Testis (tissue), 3 donors: Measurements from ENCODE around the gene MATN1. TPM values are rescaled to one million over a fixed set of nuclear protein-coding genes. Genes with fewer than 3 reads are reported as not detected.

Experiments
- DNase-seq: peaks from one replicate; pipeline ENCODE4 v3.0.0-alpha.2; 2019
- H3K27ac ChIP-seq, 2 donors: fragments of 200-600 bp; sonication (generic); one replicate each; pipeline ENCODE4 v1.5.1; 2019
- H3K27me3 ChIP-seq: fragments of 200-600 bp; sonication (generic); one replicate; pipeline ENCODE4 v1.5.1; 2019
- H3K36me3 ChIP-seq: fragments of 200-600 bp; sonication (generic); one replicate; pipeline ENCODE4 v1.5.1; 2017; ENCODE audit warnings: low read depth; ENCODE audit errors: missing control alignments
- H3K4me1 ChIP-seq: fragments of 200-600 bp; sonication (generic); one replicate; pipeline ENCODE4 v1.5.1; 2019
- H3K4me3 ChIP-seq, 2 donors: fragments of 200-600 bp; sonication (generic); one replicate each; pipeline ENCODE4 v1.5.1; 2017 to 2019
- H3K9me3 ChIP-seq: fragments of 200-600 bp; sonication (generic); one replicate; pipeline ENCODE4 v1.5.1; 2017
- CTCF ChIP-seq, 3 experiments: fragments of 450-650 bp in 2 of 3; fragments of 200-600 bp in 1 of 3; sonication (generic) in 1 of 3; IDR thresholded peaks; one replicate each; pipeline ENCODE4 v1.5.1; 2016 to 2019; ENCODE audit warnings: antibody characterized with exemption in 3 of 3, mild to moderate bottlenecking in 2 of 3, moderate library complexity in 1 of 3
- POLR2A ChIP-seq: fragments of 450-650 bp; IDR thresholded peaks from one replicate; pipeline ENCODE4 v1.6.1; 2017; ENCODE audit warnings: antibody characterized with exemption, mild to moderate bottlenecking, moderate library complexity
- WGBS, 2 donors: methylation state at CpG; one replicate each; pipeline ENCODE4 v1.1.5; 2018; 5-methylcytosine and 5-hydroxymethylcytosine counted together
- intact Hi-C: fragments of 100-400 bp; cut with DNase I; formaldehyde crosslinking; loops from one replicate; pipeline ENCODE4 v1.15.1; 2023; ENCODE audit warnings: low total_unique reads
- polyA plus RNA-seq: library from polyadenylated mRNA; stranded (reverse); fragments of 350-450 nt; fragmentation: Illumina TruSeq; extraction: RNeasy Lipid Tissue Mini Kit (QIAGEN cat#74804); gene quantifications from one replicate; pipeline ENCODE4 v1.2.3, GENCODE V29; 2014; ENCODE audit warnings: low read depth, low replicate concordance; ENCODE audit not compliant: insufficient read depth
- total RNA-seq, 2 donors: library from RNA; depleted of rRNA; stranded (reverse); fragments of >200 nt; gene quantifications; one replicate each; pipeline ENCODE4 v1.2.3, GENCODE V29; 2016

The MATN1 gene
- total and polyA plus RNA-seq, 3 donors from 2014 or later, result 0.32 to 0.62 (median 0.55) TPM

DNA sequence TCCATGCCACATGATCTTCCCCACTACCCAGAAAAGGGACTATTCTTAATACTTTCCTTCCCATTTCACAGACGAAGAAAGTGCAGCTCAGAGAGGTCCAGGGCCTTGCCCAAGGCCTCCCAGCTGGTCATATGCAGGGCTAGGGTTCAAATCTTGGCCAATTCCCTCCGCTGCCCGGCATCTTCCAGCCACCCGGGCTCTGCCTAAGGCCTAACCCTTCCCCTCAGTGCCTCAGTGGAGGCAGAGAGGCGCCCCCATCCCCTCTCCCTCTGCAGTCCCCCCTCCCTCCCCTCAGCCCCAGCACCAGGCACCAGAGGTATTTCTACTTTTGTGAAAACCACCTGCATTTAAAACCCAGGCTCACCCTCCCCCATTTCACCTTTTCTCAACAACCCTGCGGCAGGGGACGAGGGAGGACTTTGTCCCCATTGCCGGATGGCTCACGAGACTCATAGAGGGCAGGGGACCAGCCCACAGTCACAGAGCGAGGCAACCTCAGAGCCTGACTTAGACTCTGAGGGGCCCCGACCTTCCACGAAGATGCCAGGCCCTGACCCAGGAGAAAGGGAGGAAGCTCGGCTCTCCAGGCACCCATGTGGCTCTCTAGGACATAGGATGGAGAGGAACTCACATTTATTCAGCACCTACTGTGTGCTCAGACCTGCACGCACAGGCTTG is 21.9 kb upstream of the MATN1 start:
- H3K4me3 ChIP-seq, result no peak overlapping the region
- H3K36me3 ChIP-seq, result no peaks in the 10 kb centered on the region
- 87 to 93% methylated on average over 8 to 14 of the region's 14 CpGs for WGBS, 2 donors
- no peak overlapping the region for H3K27ac ChIP-seq
- intact Hi-C loops, result no loop called here
- DNase-seq, result no peak
- TF ChIP-seq POLR2A (no peak), CTCF (IDR thresholded peaks at IDR 0.05) (no peak)
- H3K4me1 ChIP-seq, result no peaks in the 10 kb centered on the region
- H3K27me3 ChIP-seq, result no peaks in the 10 kb centered on the region
- H3K9me3 ChIP-seq, result no peaks in the 10 kb centered on the region

GRCh38 chr1:30744060-30744756 is 20.8 kb upstream of the MATN1 start:
- Histone ChIP-seq H3K27ac (no peak overlapping the region), H3K9me3 (no peaks in the 10 kb centered on the region), H3K36me3 (no peaks in the 10 kb centered on the region), H3K27me3 (no peaks in the 10 kb centered on the region), H3K4me1 (no peaks in the 10 kb centered on the region), H3K4me3 (no peak overlapping the region)
- TF ChIP-seq CTCF (IDR thresholded peaks at IDR 0.05), result no peak
- no peak for TF ChIP-seq POLR2A
- intact Hi-C loops, result no loop called here
- 69 to 74% methylated on average over 7 of the region's 7 CpGs for WGBS, 2 donors
- no peak for DNase-seq

DNA sequence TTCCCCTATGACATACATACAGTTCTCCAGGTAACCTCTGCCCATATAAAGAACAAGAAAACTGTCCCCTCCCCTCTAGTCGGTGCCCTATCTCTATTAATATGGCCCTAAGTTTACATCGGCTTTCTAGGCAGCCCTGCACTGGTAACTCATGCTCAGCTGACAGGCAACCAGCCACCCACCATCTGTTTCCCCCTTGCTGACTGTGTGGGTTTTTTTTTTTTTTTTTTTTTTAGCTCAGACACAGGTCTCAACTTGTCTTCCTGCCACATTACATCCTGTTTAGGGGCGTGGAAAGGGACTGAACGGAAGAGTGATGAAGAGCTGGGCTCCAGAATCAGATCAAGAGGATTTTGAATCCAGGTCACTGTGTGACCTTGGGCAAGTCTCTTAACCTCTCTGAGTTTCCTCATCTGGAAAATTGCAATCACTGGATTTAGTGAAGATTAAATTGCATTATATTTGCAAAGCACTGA is 20.2 kb upstream of the MATN1 start:
- no peaks in the 10 kb centered on the region for H3K9me3 ChIP-seq
- no peaks in the 10 kb centered on the region for H3K27me3 ChIP-seq
- no peak overlapping the region for H3K4me3 ChIP-seq
- no peak for TF ChIP-seq POLR2A
- TF ChIP-seq CTCF (IDR thresholded peaks at IDR 0.05), result no peak
- no peaks in the 10 kb centered on the region for H3K36me3 ChIP-seq
- H3K4me1 ChIP-seq, result no peaks in the 10 kb centered on the region
- 71 to 83% methylated on average over 4 of the region's 4 CpGs for WGBS, 2 donors
- no peak for DNase-seq
- H3K27ac ChIP-seq, result no peak overlapping the region
- intact Hi-C loops, result no loop called here

GRCh38 chr1:30742963-30743559 is 19.7 kb upstream of the MATN1 start:
- H3K27ac ChIP-seq, result no peak overlapping the region
- no peaks in the 10 kb centered on the region for H3K9me3 ChIP-seq
- TF ChIP-seq CTCF (IDR thresholded peaks at IDR 0.05), result no peak
- TF ChIP-seq POLR2A, result no peak
- H3K27me3 ChIP-seq, result no peaks in the 10 kb centered on the region
- no peak overlapping the region for H3K4me3 ChIP-seq
- no peaks in the 10 kb centered on the region for H3K36me3 ChIP-seq
- no peak for DNase-seq
- H3K4me1 ChIP-seq, result no peaks in the 10 kb centered on the region
- 94 to 95% methylated on average over 3 of the region's 3 CpGs for WGBS, 2 donors
- intact Hi-C loops, result no loop called here
